Suprapubic skin (tissue), 4 donors: ENCODE results near the gene UMAD1.

ENCODE experiments used
- CTCF ChIP-seq, 2 donors: fragments of 200-600 bp in 1 of 2; fragments of 450-650 bp in 1 of 2; sonication (generic) in 1 of 2; IDR thresholded peaks; one replicate each; pipeline ENCODE4 v1.5.1; 2016 to 2019; ENCODE audit warnings: antibody characterized with exemption in 2 of 2, mild to moderate bottlenecking in 1 of 2, moderate library complexity in 1 of 2
- POLR2A ChIP-seq, 2 donors: fragments of 450-650 bp; IDR thresholded peaks; one replicate each; pipeline ENCODE4 v1.6.1; 2017; ENCODE audit warnings: antibody characterized with exemption in 2 of 2, mild to moderate bottlenecking in 2 of 2, moderate library complexity in 2 of 2
- POLR2AphosphoS5 ChIP-seq, 3 donors: sonication (generic); formaldehyde crosslinking; IDR thresholded peaks; one replicate each; pipeline ENCODE4 v1.6.1; 2017; ENCODE audit warnings: antibody characterized with exemption in 3 of 3

- TF ChIP-seq POLR2A (IDR thresholded peaks at IDR 0.05) (no peak), CTCF (IDR thresholded peaks at IDR 0.05) (no peak), POLR2AphosphoS5 (IDR thresholded peaks at IDR 0.05) (no peak)
Measured at GRCh38 chr7:7699380-7699779, 58.8 kb downstream of the UMAD1 start.
